Measurements from ENCODE around the gene GALNT9. TPM values are rescaled to one million over a fixed set of nuclear protein-coding genes. Genes with fewer than 3 reads are reported as not detected.

GALNT9 gene
- total and polyA plus RNA-seq, 2 donors: 0.91 to 1.5 TPM

GRCh38 chr12:132346471-132347175 lies 17.2 kb upstream of the GALNT9 start:
- no peak overlapping the region for H3K27ac ChIP-seq (ENCODE audit: low read depth in 1 of 2, low read length in 1 of 2)
- no peak overlapping the region for H3K4me3 ChIP-seq (ENCODE audit: low read length in 2 of 2)
- DNase-seq (ENCODE audit: low read depth in 6 of 9, low spot score in 9 of 9): no peak
- H3K36me3 ChIP-seq (ENCODE audit: control insufficient read depth in 2 of 2, insufficient read depth in 2 of 2, low read length in 1 of 2): no peaks in the 10 kb centered on the region
- 94% methylated on average over 20 of the region's 20 CpGs for WGBS
- H3K27me3 ChIP-seq (ENCODE audit: control insufficient read depth in 2 of 2, insufficient read depth in 1 of 2, low read length in 1 of 2): peaks cover 2 to 37% of the 10 kb centered on the region in 2 donors
- peaks cover 0 to 8% of the 10 kb centered on the region in 2 donors for H3K9me3 ChIP-seq (ENCODE audit: control insufficient read depth in 2 of 2, insufficient read depth in 1 of 2, low read length in 1 of 2)
- no peaks in the 10 kb centered on the region for H3K4me1 ChIP-seq (ENCODE audit: control insufficient read depth in 2 of 2, insufficient read depth in 2 of 2, low read length in 2 of 2)

- peaks cover 2 to 40% of the 10 kb centered on the region in 2 donors for H3K27me3 ChIP-seq (ENCODE audit: control insufficient read depth in 2 of 2, insufficient read depth in 1 of 2, low read length in 1 of 2)
These were observed 16.3 kb upstream of the GALNT9 start for GRCh38 chr12:132345561-132346200.

DNA sequence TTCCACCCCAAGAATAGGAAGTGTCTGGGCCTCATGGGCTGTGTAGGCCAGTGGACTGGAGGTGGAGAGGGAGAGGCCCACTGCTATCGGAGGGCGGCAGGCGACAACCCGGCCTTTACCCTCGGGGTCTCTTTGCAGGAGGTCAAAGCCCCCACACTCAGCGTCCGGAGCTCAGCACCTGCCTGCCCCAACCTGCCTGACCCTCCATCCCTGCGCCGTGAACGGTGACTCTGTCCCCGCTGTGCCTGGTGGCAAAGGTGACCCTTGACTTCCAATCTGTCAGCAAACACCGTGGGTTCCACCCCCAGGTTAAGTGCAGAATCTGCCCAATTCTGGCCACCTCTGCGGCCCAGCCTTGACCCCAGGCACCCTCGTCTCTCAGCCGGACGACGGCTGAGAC lies 15.7 kb upstream of the GALNT9 start:
- DNase-seq (ENCODE audit: low read depth in 6 of 9, low spot score in 9 of 9): no peak
- WGBS: 91% methylated on average over 17 of the region's 17 CpGs
- Histone ChIP-seq H3K4me3 (ENCODE audit: low read length in 2 of 2) (no peak overlapping the region), H3K27me3 (ENCODE audit: control insufficient read depth in 2 of 2, insufficient read depth in 1 of 2, low read length in 1 of 2) (peaks cover 2 to 40% of the 10 kb centered on the region in 2 donors), H3K36me3 (ENCODE audit: control insufficient read depth in 2 of 2, insufficient read depth in 2 of 2, low read length in 1 of 2) (no peaks in the 10 kb centered on the region), H3K27ac (ENCODE audit: low read depth in 1 of 2, low read length in 1 of 2) (no peak overlapping the region), H3K4me1 (ENCODE audit: control insufficient read depth in 2 of 2, insufficient read depth in 2 of 2, low read length in 2 of 2) (no peaks in the 10 kb centered on the region), H3K9me3 (ENCODE audit: control insufficient read depth in 2 of 2, insufficient read depth in 1 of 2, low read length in 1 of 2) (peaks cover 0 to 16% of the 10 kb centered on the region in 2 donors)

More at GRCh38 chr12:132345561-132346200, 16.3 kb upstream of the GALNT9 start:
- WGBS: 86% methylated on average over 37 of the region's 37 CpGs
- Histone ChIP-seq H3K36me3 (ENCODE audit: control insufficient read depth in 2 of 2, insufficient read depth in 2 of 2, low read length in 1 of 2) (no peaks in the 10 kb centered on the region), H3K4me3 (ENCODE audit: low read length in 2 of 2) (no peak overlapping the region), H3K27ac (ENCODE audit: low read depth in 1 of 2, low read length in 1 of 2) (no peak overlapping the region), H3K4me1 (ENCODE audit: control insufficient read depth in 2 of 2, insufficient read depth in 2 of 2, low read length in 2 of 2) (no peaks in the 10 kb centered on the region), H3K9me3 (ENCODE audit: control insufficient read depth in 2 of 2, insufficient read depth in 1 of 2, low read length in 1 of 2) (peaks cover 0 to 15% of the 10 kb centered on the region in 2 donors)
- no peak for DNase-seq (ENCODE audit: low read depth in 6 of 9, low spot score in 9 of 9)

GRCh38 chr12:132344601-132345000 lies 15.2 kb upstream of the GALNT9 start:
- H3K36me3 ChIP-seq (ENCODE audit: control insufficient read depth in 2 of 2, insufficient read depth in 2 of 2, low read length in 1 of 2): no peaks in the 10 kb centered on the region
- 90% methylated on average over 23 of the region's 23 CpGs for WGBS
- peaks cover 0 to 17% of the 10 kb centered on the region in 2 donors for H3K9me3 ChIP-seq (ENCODE audit: control insufficient read depth in 2 of 2, insufficient read depth in 1 of 2, low read length in 1 of 2)
- H3K27ac ChIP-seq (ENCODE audit: low read depth in 1 of 2, low read length in 1 of 2): no peak overlapping the region
- no peak overlapping the region for H3K4me3 ChIP-seq (ENCODE audit: low read length in 2 of 2)
- H3K27me3 ChIP-seq (ENCODE audit: control insufficient read depth in 2 of 2, insufficient read depth in 1 of 2, low read length in 1 of 2): peaks cover 2 to 40% of the 10 kb centered on the region in 2 donors
- H3K4me1 ChIP-seq (ENCODE audit: control insufficient read depth in 2 of 2, insufficient read depth in 2 of 2, low read length in 2 of 2): no peaks in the 10 kb centered on the region
- DNase-seq (ENCODE audit: low read depth in 6 of 9, low spot score in 9 of 9): no peak

GRCh38 chr12:132344181-132344580 lies 14.8 kb upstream of the GALNT9 start:
- Histone ChIP-seq H3K4me1 (ENCODE audit: control insufficient read depth in 2 of 2, insufficient read depth in 2 of 2, low read length in 2 of 2) (no peaks in the 10 kb centered on the region), H3K27ac (ENCODE audit: low read depth in 1 of 2, low read length in 1 of 2) (no peak overlapping the region), H3K4me3 (ENCODE audit: low read length in 2 of 2) (no peak overlapping the region), H3K27me3 (ENCODE audit: control insufficient read depth in 2 of 2, insufficient read depth in 1 of 2, low read length in 1 of 2) (peaks cover 2 to 40% of the 10 kb centered on the region in 2 donors), H3K9me3 (ENCODE audit: control insufficient read depth in 2 of 2, insufficient read depth in 1 of 2, low read length in 1 of 2) (peaks cover 0 to 19% of the 10 kb centered on the region in 2 donors), H3K36me3 (ENCODE audit: control insufficient read depth in 2 of 2, insufficient read depth in 2 of 2, low read length in 1 of 2) (no peaks in the 10 kb centered on the region)
- no peak for DNase-seq (ENCODE audit: low read depth in 6 of 9, low spot score in 9 of 9)
- WGBS: 93% methylated on average over 11 of the region's 11 CpGs

- 39% methylated on average over 23 of the region's 23 CpGs for WGBS
- H3K9me3 ChIP-seq (ENCODE audit: control insufficient read depth in 2 of 2, insufficient read depth in 1 of 2, low read length in 1 of 2): peaks cover 0 to 19% of the 10 kb centered on the region in 2 donors
- no peak for DNase-seq (ENCODE audit: low read depth in 6 of 9, low spot score in 9 of 9)
- no peak overlapping the region for H3K27ac ChIP-seq (ENCODE audit: low read depth in 1 of 2, low read length in 1 of 2)
- peaks cover 2 to 40% of the 10 kb centered on the region in 2 donors for H3K27me3 ChIP-seq (ENCODE audit: control insufficient read depth in 2 of 2, insufficient read depth in 1 of 2, low read length in 1 of 2)
- no peaks in the 10 kb centered on the region for H3K4me1 ChIP-seq (ENCODE audit: control insufficient read depth in 2 of 2, insufficient read depth in 2 of 2, low read length in 2 of 2)
- H3K36me3 ChIP-seq (ENCODE audit: control insufficient read depth in 2 of 2, insufficient read depth in 2 of 2, low read length in 1 of 2): no peaks in the 10 kb centered on the region
- H3K4me3 ChIP-seq (ENCODE audit: low read length in 2 of 2): no peak overlapping the region
These were observed 14.1 kb upstream of the GALNT9 start for GRCh38 chr12:132343294-132344004.

- Histone ChIP-seq H3K27me3 (ENCODE audit: control insufficient read depth in 2 of 2, insufficient read depth in 1 of 2, low read length in 1 of 2) (peaks cover 2 to 40% of the 10 kb centered on the region in 2 donors), H3K9me3 (ENCODE audit: control insufficient read depth in 2 of 2, insufficient read depth in 1 of 2, low read length in 1 of 2) (peaks cover 0 to 19% of the 10 kb centered on the region in 2 donors), H3K4me1 (ENCODE audit: control insufficient read depth in 2 of 2, insufficient read depth in 2 of 2, low read length in 2 of 2) (no peaks in the 10 kb centered on the region), H3K4me3 (ENCODE audit: low read length in 2 of 2) (no peak overlapping the region), H3K36me3 (ENCODE audit: control insufficient read depth in 2 of 2, insufficient read depth in 2 of 2, low read length in 1 of 2) (no peaks in the 10 kb centered on the region), H3K27ac (ENCODE audit: low read depth in 1 of 2, low read length in 1 of 2) (no peak overlapping the region)
- 51% methylated on average over 24 of the region's 24 CpGs for WGBS
- DNase-seq (ENCODE audit: low read depth in 6 of 9, low spot score in 9 of 9): no peak
These were observed 13.2 kb upstream of the GALNT9 start for GRCh38 chr12:132342251-132343227.

DNA sequence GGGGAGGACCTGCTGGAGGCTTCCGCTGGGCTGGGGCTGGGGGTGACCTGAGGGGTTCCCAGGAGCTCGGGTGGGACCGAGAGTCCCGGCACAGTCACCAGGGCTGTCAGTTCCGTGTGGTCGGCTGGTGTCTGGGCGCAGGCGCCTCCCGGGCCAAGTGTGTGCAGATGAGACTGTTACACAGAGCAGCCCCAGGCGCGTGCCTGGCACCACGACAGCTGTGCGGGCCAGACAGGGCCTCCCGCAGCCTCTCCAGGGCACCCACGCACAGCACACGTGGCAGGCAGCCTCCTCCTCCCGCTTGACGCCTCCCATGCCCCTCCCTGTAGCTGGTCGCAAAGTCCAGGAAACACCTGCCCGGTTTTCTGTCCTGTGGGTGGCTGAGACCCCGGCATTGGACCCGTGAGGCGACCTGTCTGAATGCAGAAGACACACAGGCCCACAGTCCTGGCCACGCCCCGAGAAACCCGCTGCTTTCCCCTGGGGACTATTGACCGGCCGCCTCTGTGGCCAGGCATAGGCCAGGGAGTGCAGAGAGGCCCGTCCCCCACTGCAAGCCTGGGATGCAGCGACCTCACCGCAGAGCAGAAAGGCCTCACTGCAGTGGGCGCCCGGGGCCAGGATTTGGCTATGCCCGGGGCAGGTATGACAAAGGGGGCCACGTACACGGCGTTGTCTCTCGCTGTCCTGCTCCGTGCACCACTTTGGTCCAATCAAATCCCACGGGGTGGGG lies 12.1 kb upstream of the GALNT9 start:
- DNase-seq (ENCODE audit: low read depth in 6 of 9, low spot score in 9 of 9): no peak
- Histone ChIP-seq H3K9me3 (ENCODE audit: control insufficient read depth in 2 of 2, insufficient read depth in 1 of 2, low read length in 1 of 2) (peaks cover 0 to 22% of the 10 kb centered on the region in 2 donors), H3K4me1 (ENCODE audit: control insufficient read depth in 2 of 2, insufficient read depth in 2 of 2, low read length in 2 of 2) (no peaks in the 10 kb centered on the region), H3K36me3 (ENCODE audit: control insufficient read depth in 2 of 2, insufficient read depth in 2 of 2, low read length in 1 of 2) (no peaks in the 10 kb centered on the region), H3K27ac (ENCODE audit: low read depth in 1 of 2, low read length in 1 of 2) (no peak overlapping the region), H3K27me3 (ENCODE audit: control insufficient read depth in 2 of 2, insufficient read depth in 1 of 2, low read length in 1 of 2) (peaks cover 2 to 40% of the 10 kb centered on the region in 2 donors), H3K4me3 (ENCODE audit: low read length in 2 of 2) (no peak overlapping the region)
- WGBS: 81% methylated on average over 40 of the region's 40 CpGs
